HepG2 (cell line): Measurements from ENCODE around the gene SBK1. TPM values are rescaled to one million over a fixed set of nuclear protein-coding genes. Genes with fewer than 3 reads are reported as not detected.

Source experiments
- ARHGAP35 ChIP-seq: sonication (generic); formaldehyde crosslinking; IDR thresholded peaks from 2 replicates; pipeline ENCODE4 v1.9.0; 2022; ENCODE audit warnings: mild to moderate bottlenecking, inconsistent platforms, moderate library complexity, missing genetic modification reagents, borderline replicate concordance
- ATF5 ChIP-seq: sonication (generic); formaldehyde crosslinking; IDR thresholded peaks from 2 replicates; pipeline ENCODE4 v1.4.0; 2020; ENCODE audit warnings: mild to moderate bottlenecking, low read depth, missing genetic modification reagents
- CTCF ChIP-seq: sonication (generic); formaldehyde crosslinking; IDR thresholded peaks from 2 replicates; pipeline ENCODE4 v1.5.0; 2020; ENCODE audit warnings: mild to moderate bottlenecking, missing genetic modification reagents, moderate library complexity
- FOXC1 ChIP-seq: sonication (generic); formaldehyde crosslinking; IDR thresholded peaks from 2 replicates; pipeline ENCODE4 v1.8.0; 2022; ENCODE audit warnings: mild to moderate bottlenecking, missing genetic modification reagents, borderline replicate concordance
- HOXA5 ChIP-seq: sonication (generic); formaldehyde crosslinking; IDR thresholded peaks from 2 replicates; pipeline ENCODE4 v1.4.0; 2020; ENCODE audit warnings: missing genetic modification reagents
- KDM5B ChIP-seq: sonication (generic); formaldehyde crosslinking; IDR thresholded peaks from 2 replicates; pipeline ENCODE4 v1.4.0; 2020; ENCODE audit warnings: missing genetic modification reagents, mild to moderate bottlenecking, borderline replicate concordance
- MYC ChIP-seq: sonication (generic); formaldehyde crosslinking; IDR thresholded peaks from 2 replicates; pipeline ENCODE4 v1.9.0; 2021; ENCODE audit warnings: missing genetic modification reagents, borderline replicate concordance
- NRL ChIP-seq: sonication (generic); formaldehyde crosslinking; IDR thresholded peaks from 2 replicates; pipeline ENCODE4 v1.5.0; 2020; ENCODE audit warnings: missing genetic modification reagents, mild to moderate bottlenecking, moderate library complexity, borderline replicate concordance
- POLR2A ChIP-seq, 2 experiments: IDR thresholded peaks; 2 replicates each; pipeline ENCODE4 v1.6.1; 2011; ENCODE audit warnings: low read depth in 2 of 2, low read length in 2 of 2, mild to moderate bottlenecking in 1 of 2, moderate library complexity in 1 of 2; ENCODE audit not compliant: insufficient read depth in 1 of 2
- STAG1 ChIP-seq: sonication (generic); formaldehyde crosslinking; IDR thresholded peaks from 2 replicates; pipeline ENCODE4 v1.4.0; 2020; ENCODE audit warnings: missing genetic modification reagents
- TMF1 ChIP-seq: sonication (generic); formaldehyde crosslinking; IDR thresholded peaks from 2 replicates; pipeline ENCODE4 v1.8.1; 2022; ENCODE audit warnings: low read depth, missing genetic modification reagents
- TOPORS ChIP-seq: sonication (generic); formaldehyde crosslinking; IDR thresholded peaks from 2 replicates; pipeline ENCODE4 v1.8.0; 2023; ENCODE audit warnings: mild to moderate bottlenecking, missing genetic modification reagents
- ZNF569 ChIP-seq: sonication (generic); formaldehyde crosslinking; IDR thresholded peaks from 2 replicates; pipeline ENCODE4 v1.5.0; 2020; ENCODE audit warnings: mild to moderate bottlenecking, missing genetic modification reagents, moderate library complexity, borderline replicate concordance
- ZNF572 ChIP-seq: sonication (generic); formaldehyde crosslinking; IDR thresholded peaks from 2 replicates; pipeline ENCODE4 v1.5.1; 2020; ENCODE audit warnings: mild to moderate bottlenecking, missing genetic modification reagents
- ZNF740 ChIP-seq: sonication (generic); formaldehyde crosslinking; IDR thresholded peaks from 2 replicates; pipeline ENCODE4 v1.4.0; 2020; ENCODE audit warnings: missing genetic modification reagents
- ZNF776 ChIP-seq: sonication (generic); formaldehyde crosslinking; IDR thresholded peaks from 2 replicates; pipeline ENCODE4 v1.4.0; 2020; ENCODE audit warnings: mild to moderate bottlenecking, missing genetic modification reagents
- polyA plus RNA-seq, 8 experiments: library from polyadenylated mRNA; depleted of rRNA in 3 of 8; stranded (reverse) in 7 of 8; unstranded in 1 of 8; fragments of >200 nt; fragmentation: Illumina TruSeq in 4 of 8; extraction: Trizol in 4 of 8; gene quantifications; 2 replicates each; pipeline versions ENCODE4 v1.2.1 to v1.2.3, GENCODE V29; 2011 to 2016; ENCODE audit warnings: low read depth in 4 of 8, missing spikeins in 1 of 8, mixed read lengths in 1 of 8; ENCODE audit not compliant: insufficient read depth in 1 of 8
- total RNA-seq, 5 experiments: library from RNA; depleted of rRNA; stranded (reverse); fragments of >200 nt; fragmentation: Illumina TruSeq; extraction: Trizol; gene quantifications; 2 replicates each; pipeline ENCODE4 v1.2.3, GENCODE V29; 2016; ENCODE audit warnings: low read depth in 1 of 5
- TF ChIP-seq, protein P1 (sequence below): sonication (generic); formaldehyde crosslinking; IDR thresholded peaks from 2 replicates; pipeline ENCODE4 v1.5.1; 2020; ENCODE audit warnings: mild to moderate bottlenecking, missing genetic modification reagents, moderate library complexity
- TF ChIP-seq, protein P2 (sequence below): IDR thresholded peaks from 2 replicates; pipeline ENCODE4 v1.6.1; 2012; ENCODE audit warnings: low read depth, low read length, improper control_type of control experiment

Gene SBK1
- total and polyA plus RNA-seq, 2 of the 13 experiments (the other 11 are each of a cell fraction or from before 2014, with no cell fraction given), result 0.15 to 0.17 TPM

- TF ChIP-seq, protein P1, sequence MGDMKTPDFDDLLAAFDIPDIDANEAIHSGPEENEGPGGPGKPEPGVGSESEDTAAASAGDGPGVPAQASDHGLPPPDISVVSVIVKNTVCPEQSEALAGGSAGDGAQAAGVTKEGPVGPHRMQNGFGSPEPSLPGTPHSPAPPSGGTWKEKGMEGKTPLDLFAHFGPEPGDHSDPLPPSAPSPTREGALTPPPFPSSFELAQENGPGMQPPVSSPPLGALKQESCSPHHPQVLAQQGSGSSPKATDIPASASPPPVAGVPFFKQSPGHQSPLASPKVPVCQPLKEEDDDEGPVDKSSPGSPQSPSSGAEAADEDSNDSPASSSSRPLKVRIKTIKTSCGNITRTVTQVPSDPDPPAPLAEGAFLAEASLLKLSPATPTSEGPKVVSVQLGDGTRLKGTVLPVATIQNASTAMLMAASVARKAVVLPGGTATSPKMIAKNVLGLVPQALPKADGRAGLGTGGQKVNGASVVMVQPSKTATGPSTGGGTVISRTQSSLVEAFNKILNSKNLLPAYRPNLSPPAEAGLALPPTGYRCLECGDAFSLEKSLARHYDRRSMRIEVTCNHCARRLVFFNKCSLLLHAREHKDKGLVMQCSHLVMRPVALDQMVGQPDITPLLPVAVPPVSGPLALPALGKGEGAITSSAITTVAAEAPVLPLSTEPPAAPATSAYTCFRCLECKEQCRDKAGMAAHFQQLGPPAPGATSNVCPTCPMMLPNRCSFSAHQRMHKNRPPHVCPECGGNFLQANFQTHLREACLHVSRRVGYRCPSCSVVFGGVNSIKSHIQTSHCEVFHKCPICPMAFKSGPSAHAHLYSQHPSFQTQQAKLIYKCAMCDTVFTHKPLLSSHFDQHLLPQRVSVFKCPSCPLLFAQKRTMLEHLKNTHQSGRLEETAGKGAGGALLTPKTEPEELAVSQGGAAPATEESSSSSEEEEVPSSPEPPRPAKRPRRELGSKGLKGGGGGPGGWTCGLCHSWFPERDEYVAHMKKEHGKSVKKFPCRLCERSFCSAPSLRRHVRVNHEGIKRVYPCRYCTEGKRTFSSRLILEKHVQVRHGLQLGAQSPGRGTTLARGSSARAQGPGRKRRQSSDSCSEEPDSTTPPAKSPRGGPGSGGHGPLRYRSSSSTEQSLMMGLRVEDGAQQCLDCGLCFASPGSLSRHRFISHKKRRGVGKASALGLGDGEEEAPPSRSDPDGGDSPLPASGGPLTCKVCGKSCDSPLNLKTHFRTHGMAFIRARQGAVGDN (CRISPR knock-in tag), result peak; percentile 24; the same call in 1 of the 2 replicates
- TF ChIP-seq ZNF740 (CRISPR knock-in tag), result 0 out of 2 replicates have a peak, but pooled peaks have one; percentile 35
- peak; percentile 92 for TF ChIP-seq CTCF (CRISPR knock-in tag)
- TF ChIP-seq ZNF572, result 0 out of 2 replicates have a peak, but pooled peaks have one; percentile 51
- peak; percentile 51; the same call in 1 of the 2 replicates for TF ChIP-seq ZNF776
- peak; percentile 77 for TF ChIP-seq STAG1 (CRISPR knock-in tag)
- TF ChIP-seq NRL (CRISPR knock-in tag), result peak; percentile 55; the same call in 1 of the 2 replicates
- no peak for TF ChIP-seq TOPORS
- no peak for TF ChIP-seq ARHGAP35 (CRISPR knock-in tag)
- TF ChIP-seq FOXC1, result 0 out of 2 replicates have a peak, but pooled peaks have one; percentile 43
- 0 out of 2 replicates have a peak, but pooled peaks have one; percentile 21 for TF ChIP-seq MYC
- no peak for TF ChIP-seq TMF1
- TF ChIP-seq ZNF569 (CRISPR knock-in tag), result no peak
- TF ChIP-seq HOXA5 (CRISPR knock-in tag), result 0 out of 2 replicates have a peak, but pooled peaks have one; percentile 25
- no peak for TF ChIP-seq ATF5 (CRISPR knock-in tag)
- TF ChIP-seq POLR2A (IDR thresholded peaks at IDR 0.05; ENCODE audit: insufficient read depth in 1 of 2, low read depth in 2 of 2, low read length in 2 of 2), result no peak
- TF ChIP-seq, protein P2, sequence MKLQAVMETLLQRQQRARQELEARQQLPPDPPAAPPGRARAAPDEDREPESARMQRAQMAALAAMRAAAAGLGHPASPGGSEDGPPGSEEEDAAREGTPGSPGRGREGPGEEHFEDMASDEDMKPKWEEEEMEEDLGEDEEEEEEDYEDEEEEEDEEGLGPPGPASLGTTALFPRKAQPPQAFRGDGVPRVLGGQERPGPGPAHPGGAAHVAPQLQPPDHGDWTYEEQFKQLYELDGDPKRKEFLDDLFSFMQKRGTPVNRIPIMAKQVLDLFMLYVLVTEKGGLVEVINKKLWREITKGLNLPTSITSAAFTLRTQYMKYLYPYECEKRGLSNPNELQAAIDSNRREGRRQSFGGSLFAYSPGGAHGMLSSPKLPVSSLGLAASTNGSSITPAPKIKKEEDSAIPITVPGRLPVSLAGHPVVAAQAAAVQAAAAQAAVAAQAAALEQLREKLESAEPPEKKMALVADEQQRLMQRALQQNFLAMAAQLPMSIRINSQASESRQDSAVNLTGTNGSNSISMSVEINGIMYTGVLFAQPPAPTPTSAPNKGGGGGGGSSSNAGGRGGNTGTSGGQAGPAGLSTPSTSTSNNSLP, result no peak
- peak; percentile 26; the same call in 1 of the 2 replicates for TF ChIP-seq KDM5B (CRISPR knock-in tag)
Measured at GRCh38 chr16:28321700-28322411, 29.5 kb downstream of the SBK1 start (continued).
